SK-N-MC (cell line): ENCODE measurements around the gene PAFAH1B1.

Experiments
- EZH2 ChIP-seq: fragments of 200-600 bp; sonication (generic); IDR thresholded peaks from one replicate; pipeline ENCODE4 v1.6.1; 2017; ENCODE audit warnings: antibody characterized with exemption
- POLR2AphosphoS5 ChIP-seq: IDR thresholded peaks from 2 replicates; pipeline ENCODE4 v1.6.1; 2012; ENCODE audit warnings: mild to moderate bottlenecking, low read depth, low read length, borderline replicate concordance

GRCh38 chr17:2549392-2550211 lies 43.9 kb upstream of the PAFAH1B1 start:
- TF ChIP-seq POLR2AphosphoS5 (no peak), EZH2 (no peak)
